ENCODE data around the gene DBH.

The DBH gene

GRCh38 chr9:133687856-133688761 is 51.9 kb downstream of the DBH start:
- TF ChIP-seq CTCF (IDR thresholded peaks at IDR 0.05) (no peak), ZFX (IDR thresholded peaks at IDR 0.05; ENCODE audit: borderline replicate concordance) (no peak)
- H3K27ac ChIP-seq = no peak overlapping the region

- no peak for TF ChIP-seq ZFX (IDR thresholded peaks at IDR 0.05; ENCODE audit: borderline replicate concordance)
- H3K27ac ChIP-seq = no peak overlapping the region
Observed at GRCh38 chr9:133689151-133689763, 53.1 kb downstream of the DBH start.

- no peak overlapping the region for H3K27ac ChIP-seq
- TF ChIP-seq ZFX (IDR thresholded peaks at IDR 0.05; ENCODE audit: borderline replicate concordance) (no peak), CTCF (IDR thresholded peaks at IDR 0.05) (no peak)
Observed at GRCh38 chr9:133690081-133690561, 54.0 kb downstream of the DBH start.

GRCh38 chr9:133691191-133691590 is 55.0 kb downstream of the DBH start:
- TF ChIP-seq ZFX (IDR thresholded peaks at IDR 0.05; ENCODE audit: borderline replicate concordance) = no peak
- TF ChIP-seq CTCF (IDR thresholded peaks at IDR 0.05) = no peak
- H3K27ac ChIP-seq = no peak overlapping the region

GRCh38 chr9:133691626-133692363 is 55.6 kb downstream of the DBH start:
- H3K27ac ChIP-seq = no peak overlapping the region
- TF ChIP-seq CTCF (IDR thresholded peaks at IDR 0.05) = no peak
- no peak for TF ChIP-seq ZFX (IDR thresholded peaks at IDR 0.05; ENCODE audit: borderline replicate concordance)

- TF ChIP-seq CTCF (IDR thresholded peaks at IDR 0.05) (no peak), ZFX (IDR thresholded peaks at IDR 0.05; ENCODE audit: borderline replicate concordance) (no peak)
- no peak overlapping the region for H3K27ac ChIP-seq
Observed at GRCh38 chr9:133692364-133692985, 56.3 kb downstream of the DBH start.

GRCh38 chr9:133693116-133693515 is 57.0 kb downstream of the DBH start:
- TF ChIP-seq ZFX (IDR thresholded peaks at IDR 0.05; ENCODE audit: borderline replicate concordance) (no peak), CTCF (IDR thresholded peaks at IDR 0.05) (no peak)
- no peak overlapping the region for H3K27ac ChIP-seq
